Heart left ventricle (tissue), 16 donors: ENCODE measurements around the gene PSG5. TPM values are rescaled to one million over a fixed set of nuclear protein-coding genes. Genes with fewer than 3 reads are reported as not detected.
"Not testable (repeated sequence)": the region's sequence is repeated elsewhere in the genome, so short reads cannot be mapped to it uniquely, and the experiment has no call there.

Experiments used
- ATAC-seq, 4 donors: fragments of 200-7000 bp; cut with Tn5 transposase; one replicate each; pipeline ENCODE4 v1.9.1; 2020 to 2022; ENCODE audit warnings: moderate library complexity in 4 of 4, mild to moderate bottlenecking in 3 of 4, moderate number of reproducible peaks in 1 of 4
- DNase-seq, 5 donors: peaks; one replicate each; pipeline ENCODE4 v3.0.0-alpha.2; 2020
- H3K27ac ChIP-seq, 12 donors: fragments of 200-600 bp; sonication (generic) in 4 of 12; one replicate each; pipeline versions ENCODE4 v1.5.0 to v1.8.0; 2016 to 2022; ENCODE audit warnings: mild to moderate bottlenecking in 2 of 12
- H3K27me3 ChIP-seq, 9 donors: fragments of 200-600 bp; sonication (generic) in 2 of 9; one replicate each; pipeline versions ENCODE4 v1.5.1 to v1.8.0; 2016 to 2022; ENCODE audit warnings: mild to moderate bottlenecking in 3 of 9
- H3K36me3 ChIP-seq, 9 donors: fragments of 200-600 bp; sonication (generic) in 2 of 9; one replicate each; pipeline versions ENCODE4 v1.5.0 to v1.8.0; 2018 to 2022; ENCODE audit warnings: mild to moderate bottlenecking in 2 of 9
- H3K4me1 ChIP-seq, 12 donors: fragments of 200-600 bp; sonication (generic) in 4 of 12; one replicate each; pipeline versions ENCODE4 v1.5.0 to v1.8.0; 2016 to 2022; ENCODE audit warnings: mild to moderate bottlenecking in 3 of 12
- H3K4me3 ChIP-seq, 12 donors: fragments of 200-600 bp; sonication (generic) in 4 of 12; one replicate each; pipeline versions ENCODE4 v1.5.0 to v1.8.0; 2017 to 2022; ENCODE audit warnings: mild to moderate bottlenecking in 9 of 12, moderate library complexity in 4 of 12
- H3K9me3 ChIP-seq, 12 donors: fragments of 200-600 bp; sonication (generic) in 4 of 12; one replicate each; pipeline versions ENCODE4 v1.5.0 to v1.8.0; 2016 to 2022; ENCODE audit warnings: mild to moderate bottlenecking in 1 of 12
- POLR2A ChIP-seq, 2 donors: fragments of 450-650 bp; IDR thresholded peaks; one replicate each; pipeline ENCODE4 v1.6.1; 2017; ENCODE audit warnings: antibody characterized with exemption in 2 of 2, mild to moderate bottlenecking in 2 of 2, moderate library complexity in 2 of 2
- WGBS, 4 donors: extraction: QIAGEN DNeasy Blood & Tissue Kit in 2 of 4; methylation state at CpG; one replicate each; pipeline versions ENCODE4 v1.1.5 to v1.1.7; 2013 to 2018; 5-methylcytosine and 5-hydroxymethylcytosine counted together
- intact Hi-C, 10 donors: fragments of 100-400 bp; cut with DNase I; formaldehyde crosslinking; loops; one replicate each; pipeline versions ENCODE4 v1.11.1 to v1.14.2; 2022
- polyA plus RNA-seq, 2 donors: library from polyadenylated mRNA; stranded (reverse); fragments of 200-250 nt; gene quantifications; one replicate each; pipeline ENCODE4 v1.2.3, GENCODE V29; 2013
- total RNA-seq, 9 donors: library from RNA; depleted of rRNA in 2 of 9; stranded (reverse); fragments of >200 nt in 2 of 9; fragmentation: NEBNext Ultra II Directional in 3 of 9; extraction: Animal tissue kit (Norgen Biotek cat#: 25700) in 3 of 9; gene quantifications; one replicate each; pipeline versions ENCODE4 v1.1.0 to v1.2.4, GENCODE V29; 2016 to 2023
- TF ChIP-seq, protein P1 (sequence below), 12 donors: fragments of 200-600 bp; sonication (generic) in 4 of 12; IDR thresholded peaks; one replicate each; pipeline versions ENCODE4 v1.5.0 to v1.8.0; 2018 to 2022; ENCODE audit warnings: antibody characterized with exemption in 12 of 12, mild to moderate bottlenecking in 5 of 12
- donor health status: ischemic (EF 13 %, LVEDD 7.1; RV severe dilation, severe dysfunction).
- donor health status: healthy with polysubstance abuse.
- donor health status: DM: no; HTN: yes; CAD: no.
- donor health status: DM: no; HTN: no; CAD: no.
- donor health status: ischemic (EF 25% LVEDD 6.9; RV normal size, moderate dysfunction).
- donor health status: ischemic (EF 25% LVEDD 5.7; RV mildly dilated, moderate dysfunction).
- donor health status: healthy.
- donor health status: DM: yes; HTN: yes; CAD: no.
- donor health status: ischemic (EF 35%, LVEDD 5.7; RV mildly dilated, moderate dysfunction).
- donor health status: nonischemic (EF 11% LVEDD 7.7; RV severe dilation, severe dysfunction).
- donor health status: DM: yes; HTN: yes; CAD: no.
- donor health status: PGD.
- donor health status: ischemic (EF 29% LVEDD 5.4; RV normal size, mild dysfunction).
- donor health status: nonischemic (EF 23%, LVEDD 6.1; RV moderate dilation, normal function).

Gene PSG5
- total and polyA plus RNA-seq, 11 donors = not detected

DNA sequence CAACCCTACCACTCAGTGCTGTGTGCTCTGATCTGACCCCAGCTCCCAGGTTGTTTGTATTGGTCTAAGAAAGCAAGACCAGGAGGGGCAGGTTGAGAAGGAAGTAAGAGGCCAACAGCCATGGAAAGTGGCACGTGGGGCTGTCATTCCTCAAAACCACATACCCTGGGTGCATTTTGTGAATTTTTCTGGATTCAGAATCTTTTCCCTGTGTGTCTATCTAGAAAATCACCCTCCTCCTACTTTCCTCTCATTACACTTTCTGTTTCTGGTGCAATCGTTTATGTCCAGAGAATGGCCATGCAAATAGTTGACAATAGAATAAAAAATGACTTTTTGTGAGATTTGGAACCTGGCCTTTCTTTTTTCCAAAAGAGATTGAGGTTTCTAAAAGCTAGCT lies 24.1 kb downstream of the PSG5 start:
- ATAC-seq, H3K4me1 ChIP-seq, intact Hi-C loops, H3K27me3 ChIP-seq, DNase-seq, H3K4me3 ChIP-seq, H3K36me3 ChIP-seq, H3K27ac ChIP-seq, H3K9me3 ChIP-seq: not testable (repeated sequence)
- WGBS, 4 donors = 45 to 54% (median 50%) methylated on average over 2 of the region's 2 CpGs

- 55 to 68% (median 56%) methylated on average over 4 of the region's 4 CpGs for WGBS, 4 donors
- no peaks in the 10 kb centered on the region for H3K9me3 ChIP-seq
- H3K4me1 ChIP-seq = no peaks in the 10 kb centered on the region
- no peak overlapping the region for H3K4me3 ChIP-seq
- H3K27me3 ChIP-seq = no peaks in the 10 kb centered on the region
- TF ChIP-seq, protein P1, sequence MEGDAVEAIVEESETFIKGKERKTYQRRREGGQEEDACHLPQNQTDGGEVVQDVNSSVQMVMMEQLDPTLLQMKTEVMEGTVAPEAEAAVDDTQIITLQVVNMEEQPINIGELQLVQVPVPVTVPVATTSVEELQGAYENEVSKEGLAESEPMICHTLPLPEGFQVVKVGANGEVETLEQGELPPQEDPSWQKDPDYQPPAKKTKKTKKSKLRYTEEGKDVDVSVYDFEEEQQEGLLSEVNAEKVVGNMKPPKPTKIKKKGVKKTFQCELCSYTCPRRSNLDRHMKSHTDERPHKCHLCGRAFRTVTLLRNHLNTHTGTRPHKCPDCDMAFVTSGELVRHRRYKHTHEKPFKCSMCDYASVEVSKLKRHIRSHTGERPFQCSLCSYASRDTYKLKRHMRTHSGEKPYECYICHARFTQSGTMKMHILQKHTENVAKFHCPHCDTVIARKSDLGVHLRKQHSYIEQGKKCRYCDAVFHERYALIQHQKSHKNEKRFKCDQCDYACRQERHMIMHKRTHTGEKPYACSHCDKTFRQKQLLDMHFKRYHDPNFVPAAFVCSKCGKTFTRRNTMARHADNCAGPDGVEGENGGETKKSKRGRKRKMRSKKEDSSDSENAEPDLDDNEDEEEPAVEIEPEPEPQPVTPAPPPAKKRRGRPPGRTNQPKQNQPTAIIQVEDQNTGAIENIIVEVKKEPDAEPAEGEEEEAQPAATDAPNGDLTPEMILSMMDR (IDR thresholded peaks at IDR 0.05) = no peak
- TF ChIP-seq POLR2A (IDR thresholded peaks at IDR 0.05) = no peak
- intact Hi-C loops = no loop called here
- ATAC-seq (no peak), DNase-seq (no peak)
- H3K27ac ChIP-seq = no peak overlapping the region
- no peaks in the 10 kb centered on the region for H3K36me3 ChIP-seq
Measured at GRCh38 chr19:43152214-43152613, 34.1 kb downstream of the PSG5 start.

GRCh38 chr19:43149788-43150187 lies 36.5 kb downstream of the PSG5 start:
- DNase-seq, intact Hi-C loops, ATAC-seq, H3K4me1 ChIP-seq, H3K27ac ChIP-seq, H3K36me3 ChIP-seq, H3K9me3 ChIP-seq, H3K4me3 ChIP-seq, H3K27me3 ChIP-seq: not testable (repeated sequence)
- WGBS, 4 donors = 68 to 71% (median 69%) methylated on average over 7 of the region's 7 CpGs

- WGBS, 4 donors = 50 to 63% (median 60%) methylated on average over 1 of the region's 1 CpG
- Histone ChIP-seq H3K4me1 (no peaks in the 10 kb centered on the region), H3K9me3 (no peaks in the 10 kb centered on the region), H3K27ac (no peak overlapping the region), H3K4me3 (no peak overlapping the region), H3K36me3 (no peaks in the 10 kb centered on the region), H3K27me3 (peaks cover 0 to 3% (median 0%) of the 10 kb centered on the region in 9 donors)
- TF ChIP-seq, protein P1 (IDR thresholded peaks at IDR 0.05) = no peak
- no peak for TF ChIP-seq POLR2A (IDR thresholded peaks at IDR 0.05)
- intact Hi-C loops = no loop called here
- ATAC-seq (no peak), DNase-seq (no peak)
Measured at GRCh38 chr19:43148233-43148632, 38.1 kb downstream of the PSG5 start.

DNA sequence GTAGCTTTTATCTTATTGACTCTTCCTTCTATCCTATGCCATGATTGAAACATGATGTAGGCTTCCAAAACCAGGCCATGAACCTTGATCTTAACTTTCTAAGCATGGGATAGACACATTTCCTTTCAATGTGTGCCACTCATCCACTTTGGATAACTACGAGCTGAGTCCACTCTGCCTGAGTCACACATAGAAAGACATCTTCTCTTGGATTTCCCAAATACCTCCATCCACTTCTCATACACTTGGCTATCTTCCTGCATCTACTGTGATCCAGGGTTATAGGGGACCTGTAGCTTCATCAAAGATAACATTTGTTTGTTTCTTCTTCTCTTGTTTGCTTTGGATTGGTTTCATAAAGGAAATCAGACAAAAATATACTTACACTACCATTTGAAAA lies 44.6 kb downstream of the PSG5 start:
- ATAC-seq, DNase-seq, H3K4me1 ChIP-seq, H3K4me3 ChIP-seq, intact Hi-C loops, H3K9me3 ChIP-seq, H3K36me3 ChIP-seq, H3K27me3 ChIP-seq, H3K27ac ChIP-seq: not testable (repeated sequence)
- 66 to 83% (median 69%) methylated on average over 1 of the region's 1 CpG for WGBS, 4 donors

DNA sequence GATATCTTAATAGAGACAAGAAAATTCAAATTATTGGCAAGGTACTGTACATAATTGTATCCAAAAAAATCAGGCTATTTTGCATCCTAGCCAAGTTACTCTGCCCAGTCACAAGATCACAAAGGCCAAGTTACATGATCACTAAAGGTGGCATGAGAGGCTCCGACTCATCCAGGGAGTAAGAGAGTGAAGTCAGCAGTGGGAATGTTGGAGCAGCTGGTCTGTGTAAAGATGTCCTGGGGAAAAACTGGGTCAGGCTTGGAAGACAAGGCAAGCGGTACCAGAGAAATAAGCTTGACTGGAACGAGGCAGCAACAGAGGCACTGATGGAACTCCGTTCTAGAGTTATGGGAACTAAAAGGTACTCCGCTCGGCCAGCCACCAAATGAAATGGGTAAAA lies 53.6 kb downstream of the PSG5 start:
- 50 to 85% (median 74%) methylated on average over 5 to 6 of the region's 6 CpGs for WGBS, 4 donors

DNA sequence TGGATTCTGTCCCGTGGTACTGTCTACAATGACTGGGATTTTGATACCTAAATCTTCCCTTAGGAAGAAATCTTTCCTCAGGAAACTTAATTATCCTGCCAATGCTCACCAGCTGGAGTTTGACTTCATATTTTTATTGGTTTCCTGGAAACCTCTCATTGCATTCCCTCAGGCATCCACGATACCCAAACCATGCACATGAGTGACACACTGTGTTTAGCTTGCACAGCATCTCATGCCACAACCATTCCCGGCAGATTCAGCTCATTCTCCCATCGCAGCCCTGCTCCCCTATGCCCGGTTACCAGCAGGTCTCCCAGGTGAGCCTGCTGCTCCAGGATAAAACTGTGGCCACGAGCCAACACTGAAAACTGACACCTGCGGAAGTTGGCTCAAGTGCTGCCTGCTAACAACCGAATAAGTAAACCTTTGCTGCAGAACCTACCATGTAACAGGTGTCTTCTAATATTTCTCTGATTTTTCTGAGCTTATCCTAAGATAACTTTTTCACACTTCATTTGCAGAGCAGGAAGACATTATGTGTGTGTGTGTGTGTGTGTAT lies 55.0 kb downstream of the PSG5 start:
- WGBS, 4 donors = 64 to 72% (median 68%) methylated on average over 8 of the region's 8 CpGs
- ATAC-seq, intact Hi-C loops: not testable (repeated sequence)

More for the DNA sequence above, 53.6 kb downstream of the PSG5 start:
- intact Hi-C loops = no loop called here
- DNase-seq (no peak), ATAC-seq (no peak)
- H3K4me1 ChIP-seq = no peaks in the 10 kb centered on the region
- H3K27ac ChIP-seq = no peak overlapping the region
- H3K4me3 ChIP-seq = no peak overlapping the region
- H3K27me3 ChIP-seq = peaks cover 0 to 12% (median 0%) of the 10 kb centered on the region in 9 donors
- no peaks in the 10 kb centered on the region for H3K36me3 ChIP-seq
- TF ChIP-seq POLR2A (IDR thresholded peaks at IDR 0.05) = no peak
- TF ChIP-seq, protein P1 (IDR thresholded peaks at IDR 0.05) = no peak
- no peaks in the 10 kb centered on the region for H3K9me3 ChIP-seq

GRCh38 chr19:43129197-43129596 lies 57.1 kb downstream of the PSG5 start:
- H3K4me3 ChIP-seq, ATAC-seq, H3K9me3 ChIP-seq, H3K4me1 ChIP-seq, H3K36me3 ChIP-seq, DNase-seq, H3K27me3 ChIP-seq, H3K27ac ChIP-seq, intact Hi-C loops: not testable (repeated sequence)
- WGBS, 4 donors = 72 to 83% (median 79%) methylated on average over 5 to 7 of the region's 7 CpGs

More for the DNA sequence above, 55.0 kb downstream of the PSG5 start:
- not testable (repeated sequence) for H3K4me1 ChIP-seq, H3K9me3 ChIP-seq, H3K4me3 ChIP-seq, DNase-seq, H3K27ac ChIP-seq, H3K36me3 ChIP-seq
- H3K27me3 ChIP-seq = peaks cover 0 to 12% (median 0%) of the 10 kb centered on the region in 9 donors
